Smooth muscle cell (in vitro differentiated cells): Measurements from ENCODE around the gene LSAMP. TPM values are rescaled to one million over a fixed set of nuclear protein-coding genes. Genes with fewer than 3 reads are reported as not detected.

Source experiments
- DNase-seq: peaks from one replicate; lab custom pipeline; 2025; ENCODE audit not compliant: unreplicated experiment; lab: John Stamatoyannopoulos, UW
- H2AFZ ChIP-seq: fragments of 200-600 bp; sonication (generic); 2 replicates; pipeline ENCODE4 v1.6.0; 2016; ENCODE audit warnings: antibody characterized with exemption, low read depth, mild to moderate bottlenecking
- H3F3A ChIP-seq: fragments of 200-600 bp; sonication (generic); 2 replicates; pipeline ENCODE4 v1.6.0; 2017; ENCODE audit warnings: antibody characterized with exemption, low read depth
- H3K27ac ChIP-seq: fragments of 200-600 bp; sonication (generic); 2 replicates; pipeline ENCODE4 v1.5.1; 2016; ENCODE audit warnings: low read depth, mild to moderate bottlenecking
- H3K27me3 ChIP-seq: fragments of 200-600 bp; sonication (generic); 2 replicates; pipeline ENCODE4 v1.6.1; 2016; ENCODE audit warnings: low read depth, mild to moderate bottlenecking
- H3K36me3 ChIP-seq: fragments of 200-600 bp; sonication (generic); 2 replicates; pipeline ENCODE4 v1.5.1; 2016; ENCODE audit warnings: low read depth
- H3K4me1 ChIP-seq: fragments of 200-600 bp; sonication (generic); 2 replicates; pipeline ENCODE4 v1.5.1; 2016; ENCODE audit warnings: low read depth
- H3K4me2 ChIP-seq: fragments of 200-600 bp; sonication (generic); 2 replicates; pipeline ENCODE4 v1.6.0; 2016; ENCODE audit warnings: mild to moderate bottlenecking
- H3K4me3 ChIP-seq: fragments of 200-600 bp; sonication (generic); 2 replicates; pipeline ENCODE4 v1.5.1; 2016; ENCODE audit warnings: mild to moderate bottlenecking
- H3K79me2 ChIP-seq: fragments of 200-600 bp; sonication (generic); 2 replicates; pipeline ENCODE4 v1.6.0; 2016; ENCODE audit warnings: low read depth, mild to moderate bottlenecking
- H3K9ac ChIP-seq: fragments of 200-600 bp; sonication (generic); 2 replicates; pipeline ENCODE4 v1.6.0; 2016; ENCODE audit warnings: low read depth
- H3K9me3 ChIP-seq: fragments of 200-600 bp; sonication (generic); replicated peaks from 2 replicates; pipeline ENCODE4 v1.5.1; 2016; ENCODE audit warnings: low read depth
- H4K20me1 ChIP-seq: fragments of 200-600 bp; sonication (generic); 2 replicates; pipeline ENCODE4 v1.6.0; 2016; ENCODE audit warnings: low read depth
- WGBS: methylation state at CpG from one replicate; pipeline ENCODE4 v1.1.7; 2016; ENCODE audit warnings: low lambda C conversion rate; 5-methylcytosine and 5-hydroxymethylcytosine counted together
- polyA plus RNA-seq: library from polyadenylated mRNA; unstranded; fragments of >200 nt; fragmentation: Nextera tagmentation; extraction: Ambion mirVana; gene quantifications from 2 replicates; pipeline ENCODE4 v1.2.1, GENCODE V29; 2016
- total RNA-seq: library from RNA; depleted of rRNA; stranded (reverse); fragments of >200 nt; gene quantifications from 2 replicates; pipeline ENCODE4 v1.2.3, GENCODE V29; 2014
- TF ChIP-seq, protein P1 (sequence below): fragments of 200-600 bp; sonication (generic); IDR thresholded peaks from 2 replicates; pipeline ENCODE4 v1.5.1; 2017; ENCODE audit warnings: borderline replicate concordance, mild to moderate bottlenecking, antibody characterized with exemption; ENCODE audit not compliant: insufficient read depth, poor library complexity, severe bottlenecking

Gene LSAMP
- total and polyA plus RNA-seq, 2 experiments from 2014 or later = 11.2 to 13.6 TPM

DNA sequence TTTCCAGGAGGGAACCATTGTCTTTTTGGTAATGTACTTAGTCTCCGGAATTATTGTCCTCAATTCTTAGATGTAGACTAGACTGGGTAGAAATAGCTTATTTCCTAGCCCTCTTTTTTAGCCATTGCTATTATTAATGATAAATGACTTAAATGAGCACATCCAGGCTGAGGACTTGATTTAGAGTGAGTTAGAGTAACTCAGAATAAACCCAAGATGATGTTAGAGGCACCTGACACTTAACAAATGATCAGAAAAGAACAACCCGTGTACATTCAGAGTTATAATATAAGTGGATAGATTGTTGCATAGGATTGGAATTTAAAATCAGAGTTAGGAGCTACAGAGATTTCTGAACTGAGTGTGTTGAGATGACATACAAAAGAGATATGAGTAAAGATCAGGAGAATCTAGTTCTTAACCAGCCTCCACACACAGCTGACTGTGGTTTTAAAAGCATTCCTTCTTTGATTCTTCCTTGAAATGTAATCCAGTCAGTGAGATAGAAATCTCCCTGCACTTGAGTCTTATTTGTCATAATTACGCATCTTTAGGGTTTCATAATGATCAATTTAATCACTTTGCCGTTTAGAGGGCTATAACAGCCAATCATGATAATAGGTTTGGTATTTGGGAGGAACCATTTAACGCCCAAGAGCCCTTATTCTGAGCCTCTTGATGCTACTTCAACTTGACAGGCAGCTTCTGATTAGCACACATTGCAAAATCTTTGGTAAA, 455.4 kb downstream of the LSAMP start:
- H3K27ac ChIP-seq = no peak overlapping the region
- H3F3A ChIP-seq = no peaks in the 10 kb centered on the region
- H3K4me1 ChIP-seq = no peaks in the 10 kb centered on the region
- DNase-seq = no peak
- H3K36me3 ChIP-seq = no peaks in the 10 kb centered on the region
- H3K4me2 ChIP-seq = peak overlapping the region; percentile 28
- H2AFZ ChIP-seq = no peak overlapping the region
- H3K4me3 ChIP-seq = no peak overlapping the region
- 44% methylated on average over 5 of the region's 5 CpGs for WGBS
- TF ChIP-seq, protein P1, sequence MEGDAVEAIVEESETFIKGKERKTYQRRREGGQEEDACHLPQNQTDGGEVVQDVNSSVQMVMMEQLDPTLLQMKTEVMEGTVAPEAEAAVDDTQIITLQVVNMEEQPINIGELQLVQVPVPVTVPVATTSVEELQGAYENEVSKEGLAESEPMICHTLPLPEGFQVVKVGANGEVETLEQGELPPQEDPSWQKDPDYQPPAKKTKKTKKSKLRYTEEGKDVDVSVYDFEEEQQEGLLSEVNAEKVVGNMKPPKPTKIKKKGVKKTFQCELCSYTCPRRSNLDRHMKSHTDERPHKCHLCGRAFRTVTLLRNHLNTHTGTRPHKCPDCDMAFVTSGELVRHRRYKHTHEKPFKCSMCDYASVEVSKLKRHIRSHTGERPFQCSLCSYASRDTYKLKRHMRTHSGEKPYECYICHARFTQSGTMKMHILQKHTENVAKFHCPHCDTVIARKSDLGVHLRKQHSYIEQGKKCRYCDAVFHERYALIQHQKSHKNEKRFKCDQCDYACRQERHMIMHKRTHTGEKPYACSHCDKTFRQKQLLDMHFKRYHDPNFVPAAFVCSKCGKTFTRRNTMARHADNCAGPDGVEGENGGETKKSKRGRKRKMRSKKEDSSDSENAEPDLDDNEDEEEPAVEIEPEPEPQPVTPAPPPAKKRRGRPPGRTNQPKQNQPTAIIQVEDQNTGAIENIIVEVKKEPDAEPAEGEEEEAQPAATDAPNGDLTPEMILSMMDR = no peak
- H3K9me3 ChIP-seq = no peaks in the 10 kb centered on the region
- H3K9ac ChIP-seq = no peak overlapping the region
- H3K27me3 ChIP-seq = peaks cover 4% of the 10 kb centered on the region
- H4K20me1 ChIP-seq = no peaks in the 10 kb centered on the region
- no peaks in the 10 kb centered on the region for H3K79me2 ChIP-seq

DNA sequence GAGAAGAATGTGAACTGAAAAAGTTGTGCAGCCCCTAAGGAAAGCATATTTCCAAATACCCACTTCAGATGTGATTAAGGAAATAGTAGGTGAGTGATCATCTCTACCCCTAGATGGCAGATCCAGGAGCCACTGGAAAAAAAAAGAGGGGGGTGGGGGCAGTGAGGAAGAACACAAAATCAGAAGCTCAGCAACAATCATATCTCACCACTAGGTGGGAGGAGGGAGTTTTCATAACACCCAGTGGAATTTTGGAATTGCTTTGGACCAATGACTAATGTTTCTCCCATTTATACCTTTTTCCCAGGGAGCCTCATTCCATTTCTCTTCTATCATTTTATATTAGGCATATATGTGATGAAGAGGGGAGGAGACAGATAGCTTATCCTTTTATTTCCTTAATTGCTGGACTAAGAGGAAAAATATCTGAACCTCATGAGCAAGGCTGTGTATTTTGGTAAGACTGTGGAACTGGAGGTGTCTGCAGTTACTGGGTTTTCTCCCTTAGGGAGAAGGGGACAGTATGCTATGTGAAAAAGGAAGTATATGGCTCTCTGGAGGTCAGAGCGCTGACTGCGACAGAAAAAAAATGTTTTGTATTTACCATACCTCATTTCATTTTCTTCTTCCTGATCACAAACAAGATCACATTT, 458.6 kb downstream of the LSAMP start:
- no peaks in the 10 kb centered on the region for H4K20me1 ChIP-seq
- H3K4me3 ChIP-seq = no peak overlapping the region
- no peaks in the 10 kb centered on the region for H3K4me1 ChIP-seq
- no peaks in the 10 kb centered on the region for H3K36me3 ChIP-seq
- no peak overlapping the region for H2AFZ ChIP-seq
- H3K79me2 ChIP-seq = no peaks in the 10 kb centered on the region
- H3K9ac ChIP-seq = no peak overlapping the region
- DNase-seq = no peak
- TF ChIP-seq, protein P1 = peak; percentile 38
- no peaks in the 10 kb centered on the region for H3F3A ChIP-seq
- 96% methylated on average over 2 of the region's 2 CpGs for WGBS
- H3K4me2 ChIP-seq = no peak overlapping the region
- H3K27ac ChIP-seq = no peak overlapping the region
- H3K9me3 ChIP-seq = no peaks in the 10 kb centered on the region
- H3K27me3 ChIP-seq = peaks cover 4% of the 10 kb centered on the region

DNA sequence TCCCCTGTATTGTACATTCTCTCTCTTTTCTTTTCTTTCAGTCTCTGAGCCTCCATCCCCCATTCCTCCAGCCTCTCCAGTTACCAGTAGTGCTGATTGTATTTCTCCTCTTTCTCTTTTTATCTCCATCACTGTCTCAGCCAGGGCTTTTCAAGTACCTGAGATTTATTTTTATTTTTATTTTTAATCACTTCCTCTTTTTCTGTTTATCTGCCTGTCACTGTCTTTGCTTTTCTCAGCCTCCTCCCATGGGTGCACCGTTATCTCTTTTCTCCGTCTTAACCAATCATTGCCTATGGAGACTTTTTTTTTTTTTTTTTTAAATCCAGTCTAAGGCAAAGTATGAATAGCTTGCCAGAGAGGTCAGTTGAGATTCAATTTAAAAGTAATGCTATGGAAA, 462.7 kb downstream of the LSAMP start:
- H2AFZ ChIP-seq = no peak overlapping the region
- H3K4me1 ChIP-seq = no peaks in the 10 kb centered on the region
- H3K36me3 ChIP-seq = no peaks in the 10 kb centered on the region
- no peak overlapping the region for H3K27ac ChIP-seq
- no peaks in the 10 kb centered on the region for H3K79me2 ChIP-seq
- no peaks in the 10 kb centered on the region for H3F3A ChIP-seq
- no peak for DNase-seq
- H3K9ac ChIP-seq = no peak overlapping the region
- no peak overlapping the region for H3K4me3 ChIP-seq
- H3K9me3 ChIP-seq = no peaks in the 10 kb centered on the region
- TF ChIP-seq, protein P1 = no peak
- 97% methylated on average over 2 of the region's 2 CpGs for WGBS
- no peaks in the 10 kb centered on the region for H3K27me3 ChIP-seq
- no peak overlapping the region for H3K4me2 ChIP-seq
- no peaks in the 10 kb centered on the region for H4K20me1 ChIP-seq
